NCI-H1092 treated with DMSO at 0.1 percent for 48 hours (cell line): ENCODE results near the gene ZNHIT6.

Experiments
- DNase-seq: peaks from one replicate; lab custom pipeline; 2025; lab: John Stamatoyannopoulos, UW

ZNHIT6 gene

GRCh38 chr1:85621430-85621829 is 86.8 kb downstream of the ZNHIT6 start:
- no peak for DNase-seq

GRCh38 chr1:85617633-85618100 is 90.6 kb downstream of the ZNHIT6 start:
- no peak for DNase-seq

GRCh38 chr1:85616736-85617135 is 91.5 kb downstream of the ZNHIT6 start:
- no peak for DNase-seq

- DNase-seq: no peak
These were observed 91.9 kb downstream of the ZNHIT6 start for GRCh38 chr1:85616364-85616705.

GRCh38 chr1:85615586-85616363 is 92.5 kb downstream of the ZNHIT6 start:
- DNase-seq: no peak

- no peak for DNase-seq
These were observed 95.4 kb downstream of the ZNHIT6 start for GRCh38 chr1:85612704-85613361.

GRCh38 chr1:85611856-85612255 is 96.4 kb downstream of the ZNHIT6 start:
- no peak for DNase-seq

DNA sequence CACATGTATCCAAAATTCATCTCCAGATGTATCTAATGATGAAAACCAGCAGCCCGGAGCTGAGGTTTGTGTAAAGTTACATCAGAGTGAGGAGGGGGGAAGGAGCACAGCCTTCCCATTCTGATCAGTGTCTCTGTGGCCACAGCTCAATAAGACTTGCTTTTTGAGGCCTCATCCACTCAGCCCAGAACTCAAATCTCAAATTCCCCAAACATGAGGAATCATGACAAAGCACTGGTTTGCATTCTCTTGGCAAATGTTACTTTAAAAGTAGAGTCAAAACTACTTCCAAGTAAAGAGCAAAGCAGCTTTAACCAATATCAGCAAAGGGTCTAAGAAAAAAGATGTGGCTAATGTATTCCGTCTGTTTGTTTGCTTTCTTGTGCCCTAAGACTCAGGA is 96.8 kb downstream of the ZNHIT6 start:
- DNase-seq: no peak

DNA sequence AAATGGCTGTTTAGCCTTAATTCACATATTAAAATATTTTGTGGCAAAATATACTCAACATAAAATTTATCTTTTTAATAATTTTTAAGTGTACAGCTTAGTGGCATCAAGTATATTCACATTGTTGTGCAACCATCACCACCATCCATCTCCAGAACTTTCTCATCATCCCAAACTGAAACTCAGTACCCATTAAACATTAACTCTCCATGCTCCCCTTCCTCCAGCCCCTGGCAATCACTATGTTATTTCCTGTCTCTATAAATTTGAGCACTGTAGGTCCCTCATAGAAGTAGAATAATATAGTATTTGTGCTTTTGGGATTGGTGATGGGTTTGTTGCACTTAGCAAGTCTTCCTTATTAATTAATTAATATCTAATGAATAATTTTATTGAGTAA is 98.3 kb downstream of the ZNHIT6 start:
- no peak for DNase-seq

DNA sequence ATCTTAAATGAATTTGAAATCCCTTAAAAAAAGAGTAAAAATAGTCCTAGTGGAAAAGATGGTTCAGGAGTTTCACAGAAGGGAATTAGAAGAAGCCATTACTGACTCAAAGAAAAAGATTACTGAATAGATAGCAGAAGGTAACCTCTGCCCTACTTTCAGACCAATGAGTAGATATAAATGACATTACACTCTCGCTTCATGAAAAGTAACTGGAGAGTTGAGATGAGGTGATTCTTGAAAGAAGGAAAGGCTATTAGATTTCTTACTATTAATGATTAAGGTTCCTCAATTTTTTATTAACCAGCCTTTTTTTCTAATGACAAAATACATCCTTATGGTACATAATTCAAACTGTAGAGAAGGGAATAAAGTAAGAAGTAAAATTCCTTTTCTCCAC is 99.4 kb downstream of the ZNHIT6 start:
- DNase-seq: no peak

DNA sequence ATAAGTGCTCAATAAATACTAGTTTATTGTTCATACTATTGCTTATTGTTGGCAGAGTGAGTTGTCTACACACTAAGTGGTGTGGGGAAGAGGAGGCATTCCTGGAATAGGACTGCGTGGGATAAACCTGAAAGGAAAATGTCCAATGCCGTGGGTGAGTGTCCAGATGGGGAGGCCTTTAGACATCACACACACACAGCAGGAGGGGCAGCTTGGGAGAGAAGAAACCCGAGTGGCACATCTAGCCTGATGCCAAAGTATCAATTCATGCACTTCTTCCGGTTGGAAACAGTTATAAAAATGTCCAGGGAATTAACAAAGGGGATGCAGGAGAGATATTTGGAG is 100.3 kb downstream of the ZNHIT6 start:
- no peak for DNase-seq

GRCh38 chr1:85607126-85607920 is 100.9 kb downstream of the ZNHIT6 start:
- no peak for DNase-seq

- DNase-seq: no peak
These were observed 101.8 kb downstream of the ZNHIT6 start for GRCh38 chr1:85606414-85606800.

GRCh38 chr1:85605484-85606413 is 102.5 kb downstream of the ZNHIT6 start:
- no peak for DNase-seq

- DNase-seq: no peak
These were observed 103.8 kb downstream of the ZNHIT6 start for GRCh38 chr1:85604298-85604997.

DNA sequence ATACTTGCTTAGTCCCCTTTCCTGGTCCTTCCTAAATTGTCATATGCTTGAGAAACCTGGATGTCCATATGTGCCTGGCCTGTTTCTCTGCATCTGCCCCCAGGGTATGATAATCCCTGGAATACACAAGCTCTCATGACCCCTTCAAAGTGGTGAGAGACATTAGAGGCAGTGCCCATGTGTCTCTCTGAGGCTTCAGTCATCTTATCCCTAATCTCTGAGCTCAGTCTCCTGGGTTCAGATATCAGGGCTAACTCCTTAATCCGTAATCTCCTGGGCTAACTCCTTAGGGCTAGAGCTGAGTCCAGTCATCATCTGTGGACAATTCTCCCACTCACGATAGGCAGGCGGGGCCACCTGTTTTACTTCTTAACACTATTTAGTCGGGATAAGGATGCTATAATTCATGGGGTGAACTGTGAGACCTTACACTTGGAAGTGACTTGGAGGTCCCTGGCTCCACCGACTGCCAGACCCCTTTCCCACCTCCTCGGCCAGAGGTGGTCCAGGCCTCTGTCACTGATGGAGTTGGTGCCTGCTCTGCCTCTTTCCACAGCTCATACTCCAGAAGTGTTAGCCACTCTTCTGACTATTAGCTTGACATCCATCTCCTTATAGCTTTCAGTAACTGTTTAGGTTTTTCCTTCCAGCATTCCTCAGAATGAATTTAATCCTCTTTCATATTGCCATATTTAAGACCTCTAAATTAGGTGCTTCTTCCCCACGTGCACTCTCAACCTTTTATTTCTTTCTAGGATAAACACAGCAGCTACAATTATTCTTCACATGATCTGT is 105.0 kb downstream of the ZNHIT6 start:
- no peak for DNase-seq

DNA sequence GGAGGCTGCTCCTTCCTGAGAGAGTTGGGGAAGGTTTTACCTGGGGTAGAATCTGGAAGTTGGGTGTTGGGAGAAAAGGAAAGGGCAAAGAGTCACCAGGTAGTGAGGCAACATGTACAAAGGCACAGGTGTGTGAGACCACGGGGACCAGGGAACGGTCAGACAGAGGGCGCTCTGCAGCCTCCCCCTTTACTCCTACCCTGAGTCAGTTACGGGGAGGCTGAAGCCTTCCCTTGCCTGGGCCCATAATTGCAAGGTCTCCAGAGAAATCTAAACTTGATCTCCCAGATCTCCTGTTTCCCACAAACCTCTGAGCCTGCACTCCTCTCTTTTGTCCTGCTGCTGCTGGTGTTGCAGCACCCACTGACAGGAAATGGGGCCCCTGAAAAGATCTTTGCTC is 105.7 kb downstream of the ZNHIT6 start:
- DNase-seq: no peak

GRCh38 chr1:85601901-85602300 is 106.3 kb downstream of the ZNHIT6 start:
- DNase-seq: no peak

DNA sequence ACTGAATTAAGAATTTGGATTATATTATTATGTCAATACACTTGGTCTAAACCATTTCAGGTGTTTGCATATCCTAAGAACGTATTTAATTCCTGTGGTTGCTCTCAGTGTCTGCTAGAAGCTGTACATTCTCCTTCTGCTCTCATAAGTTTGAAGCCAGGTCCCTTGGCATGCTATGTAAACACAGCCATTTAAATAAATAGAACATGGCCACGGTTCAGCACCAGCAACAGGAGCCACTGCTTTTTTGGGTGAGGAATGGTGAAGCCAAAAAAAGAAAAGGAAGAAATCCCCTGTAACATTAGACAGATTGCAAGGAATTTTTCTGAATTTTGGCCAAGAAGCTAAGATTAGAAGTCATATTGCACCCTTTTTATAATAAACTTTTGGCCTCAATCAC is 108.6 kb downstream of the ZNHIT6 start:
- DNase-seq: no peak
